Fibroblast of lung (primary cell): ENCODE results near the gene OR13A1.

Experiments
- EZH2 ChIP-seq: IDR thresholded peaks from 2 replicates; pipeline ENCODE4 v1.5.1; 2012; ENCODE audit warnings: low read length, control low read depth, mild to moderate bottlenecking; ENCODE audit errors: missing control alignments
- TF ChIP-seq, protein P1 (sequence below), 2 donors: IDR thresholded peaks in 1 of 2; conservative IDR thresholded peaks in 1 of 2; 1 replicate in 1 of 2; 2 replicates in 1 of 2; pipeline ENCODE4 v1.5.1; 2011 to 2012; ENCODE audit warnings: low read length in 2 of 2, control low read depth in 1 of 2, inconsistent platforms in 1 of 2, low read depth in 1 of 2, mild to moderate bottlenecking in 1 of 2

DNA sequence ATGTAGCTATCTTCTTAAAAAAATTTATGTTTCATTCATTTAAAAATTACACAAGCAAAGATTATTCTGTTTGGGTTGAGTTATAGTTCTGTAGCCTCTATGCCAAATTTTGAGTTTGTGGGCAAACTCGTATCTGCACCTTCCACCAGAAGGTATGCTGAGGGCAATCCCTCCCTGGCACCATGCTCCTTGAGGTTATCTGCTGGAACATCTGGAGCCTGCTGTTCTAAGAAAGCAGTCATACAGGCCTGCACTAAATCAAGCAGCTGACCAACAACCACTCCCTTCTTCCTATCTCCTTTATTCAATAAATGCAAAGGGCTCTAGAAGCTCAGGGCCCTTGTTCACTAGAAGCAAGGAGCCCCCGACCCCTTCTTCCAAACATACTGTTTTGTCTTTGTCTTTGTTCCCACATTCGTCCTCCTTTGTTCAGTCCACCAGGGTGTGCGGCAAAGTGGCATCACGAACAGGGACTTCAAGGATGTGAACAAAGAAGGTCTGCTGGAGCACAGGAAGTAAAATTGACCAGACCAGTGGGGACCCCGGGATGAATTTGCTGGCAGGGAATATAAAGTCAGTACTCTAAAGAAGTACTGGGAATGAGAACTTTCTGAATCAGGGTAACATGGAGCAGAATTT lies 36.4 kb downstream of the OR13A1 start:
- TF ChIP-seq, protein P1, sequence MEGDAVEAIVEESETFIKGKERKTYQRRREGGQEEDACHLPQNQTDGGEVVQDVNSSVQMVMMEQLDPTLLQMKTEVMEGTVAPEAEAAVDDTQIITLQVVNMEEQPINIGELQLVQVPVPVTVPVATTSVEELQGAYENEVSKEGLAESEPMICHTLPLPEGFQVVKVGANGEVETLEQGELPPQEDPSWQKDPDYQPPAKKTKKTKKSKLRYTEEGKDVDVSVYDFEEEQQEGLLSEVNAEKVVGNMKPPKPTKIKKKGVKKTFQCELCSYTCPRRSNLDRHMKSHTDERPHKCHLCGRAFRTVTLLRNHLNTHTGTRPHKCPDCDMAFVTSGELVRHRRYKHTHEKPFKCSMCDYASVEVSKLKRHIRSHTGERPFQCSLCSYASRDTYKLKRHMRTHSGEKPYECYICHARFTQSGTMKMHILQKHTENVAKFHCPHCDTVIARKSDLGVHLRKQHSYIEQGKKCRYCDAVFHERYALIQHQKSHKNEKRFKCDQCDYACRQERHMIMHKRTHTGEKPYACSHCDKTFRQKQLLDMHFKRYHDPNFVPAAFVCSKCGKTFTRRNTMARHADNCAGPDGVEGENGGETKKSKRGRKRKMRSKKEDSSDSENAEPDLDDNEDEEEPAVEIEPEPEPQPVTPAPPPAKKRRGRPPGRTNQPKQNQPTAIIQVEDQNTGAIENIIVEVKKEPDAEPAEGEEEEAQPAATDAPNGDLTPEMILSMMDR (conservative IDR thresholded peaks at IDR 0.05 in 1 of 2, IDR thresholded peaks at IDR 0.05 in 1 of 2; ENCODE audit: low read depth in 1 of 2, low read length in 2 of 2): no peak
- no peak for TF ChIP-seq EZH2
